Osteocyte (in vitro differentiated cells): ENCODE measurements around the gene ATP6V1G3. TPM values are rescaled to one million over a fixed set of nuclear protein-coding genes. Genes with fewer than 3 reads are reported as not detected.
"Not testable (repeated sequence)": the region's sequence is repeated elsewhere in the genome, so short reads cannot be mapped to it uniquely, and the experiment has no call there.

ENCODE experiments used
- DNase-seq: peaks from one replicate; pipeline ENCODE4 v3.0.0; 2021; ENCODE audit warnings: mixed read lengths; ENCODE audit not compliant: unreplicated experiment; ENCODE audit errors: extremely low spot score
- H3K27ac Mint-ChIP-seq: one replicate; pipeline ENCODE4 v1.8.0; 2021; ENCODE audit warnings: mild to moderate bottlenecking, mixed read lengths; ENCODE audit not compliant: unreplicated experiment
- H3K27me3 Mint-ChIP-seq: one replicate; pipeline ENCODE4 v1.8.0; 2021; ENCODE audit warnings: mixed read lengths; ENCODE audit not compliant: unreplicated experiment
- H3K36me3 Mint-ChIP-seq: one replicate; pipeline ENCODE4 v1.8.0; 2021; ENCODE audit warnings: mixed read lengths; ENCODE audit not compliant: unreplicated experiment
- H3K4me1 Mint-ChIP-seq: one replicate; pipeline ENCODE4 v1.8.0; 2021; ENCODE audit warnings: mixed read lengths; ENCODE audit not compliant: unreplicated experiment
- H3K4me3 Mint-ChIP-seq: one replicate; pipeline ENCODE4 v1.8.0; 2021; ENCODE audit warnings: mild to moderate bottlenecking, moderate library complexity, mixed read lengths; ENCODE audit not compliant: unreplicated experiment
- H3K9me3 Mint-ChIP-seq: one replicate; pipeline ENCODE4 v1.8.0; 2021; ENCODE audit warnings: mixed read lengths; ENCODE audit not compliant: unreplicated experiment
- long read RNA-seq: library from polyadenylated mRNA; unstranded; transcript quantifications from one replicate; pipeline ENCODE4 v2.0.0, GENCODE V29; 2021
- total RNA-seq: library from RNA; stranded (reverse); gene quantifications from 2 replicates; pipeline ENCODE4 v1.2.1, GENCODE V29; 2021
- TF ChIP-seq, protein P1 (sequence below): fragments of 200-600 bp; sonication (generic); IDR thresholded peaks from 2 replicates; pipeline ENCODE4 v1.5.0; 2021; ENCODE audit warnings: antibody characterized with exemption, mild to moderate bottlenecking, moderate library complexity

The ATP6V1G3 gene
- total RNA-seq = not detected in 2 replicates
- long read RNA-seq = 0 reads

DNA sequence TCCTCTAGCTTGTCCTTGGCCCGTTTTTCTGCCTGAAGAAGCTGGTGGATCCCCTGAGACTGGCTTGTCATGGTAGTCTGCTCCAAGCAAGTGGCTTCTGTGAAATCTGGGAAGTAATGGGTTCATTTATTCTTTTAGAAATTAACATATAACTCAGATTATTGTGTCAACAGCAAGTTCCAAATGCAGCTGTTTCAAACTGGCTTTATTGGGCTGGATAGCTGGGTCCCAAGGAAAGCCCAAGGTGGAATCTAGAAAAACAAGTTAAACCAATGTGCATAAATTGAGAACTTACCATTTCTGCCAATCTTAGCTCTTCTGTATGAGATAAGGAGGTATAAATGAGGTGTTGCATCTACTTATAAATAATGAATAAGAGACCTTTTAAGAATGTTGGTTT, at the start of gene ATP6V1G3:
TSS of gene ATP6V1G3 (minus strand) at position 101 of the 400 bp plus-strand sequence. CDS start at position 71, 30 bp downstream.
- no peak within 1 kb of the TSS for H3K4me3 Mint-ChIP-seq
- TF ChIP-seq, protein P1, sequence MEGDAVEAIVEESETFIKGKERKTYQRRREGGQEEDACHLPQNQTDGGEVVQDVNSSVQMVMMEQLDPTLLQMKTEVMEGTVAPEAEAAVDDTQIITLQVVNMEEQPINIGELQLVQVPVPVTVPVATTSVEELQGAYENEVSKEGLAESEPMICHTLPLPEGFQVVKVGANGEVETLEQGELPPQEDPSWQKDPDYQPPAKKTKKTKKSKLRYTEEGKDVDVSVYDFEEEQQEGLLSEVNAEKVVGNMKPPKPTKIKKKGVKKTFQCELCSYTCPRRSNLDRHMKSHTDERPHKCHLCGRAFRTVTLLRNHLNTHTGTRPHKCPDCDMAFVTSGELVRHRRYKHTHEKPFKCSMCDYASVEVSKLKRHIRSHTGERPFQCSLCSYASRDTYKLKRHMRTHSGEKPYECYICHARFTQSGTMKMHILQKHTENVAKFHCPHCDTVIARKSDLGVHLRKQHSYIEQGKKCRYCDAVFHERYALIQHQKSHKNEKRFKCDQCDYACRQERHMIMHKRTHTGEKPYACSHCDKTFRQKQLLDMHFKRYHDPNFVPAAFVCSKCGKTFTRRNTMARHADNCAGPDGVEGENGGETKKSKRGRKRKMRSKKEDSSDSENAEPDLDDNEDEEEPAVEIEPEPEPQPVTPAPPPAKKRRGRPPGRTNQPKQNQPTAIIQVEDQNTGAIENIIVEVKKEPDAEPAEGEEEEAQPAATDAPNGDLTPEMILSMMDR = no peak
- DNase-seq = no peak
- peaks cover 13% of the 10 kb centered on the region for H3K4me1 Mint-ChIP-seq
- H3K27ac Mint-ChIP-seq = no peak within 1 kb of the TSS
- no peaks in the 10 kb centered on the region for H3K9me3 Mint-ChIP-seq
- H3K27me3 Mint-ChIP-seq = no peaks in the 10 kb centered on the region
- H3K36me3 Mint-ChIP-seq = no peaks in the 10 kb centered on the region

- Mint-ChIP-seq H3K4me1 (no peaks in the 10 kb centered on the region), H3K27me3 (no peaks in the 10 kb centered on the region), H3K27ac (no peak overlapping the region), H3K9me3 (peaks cover 27% of the 10 kb centered on the region), H3K4me3 (no peak overlapping the region), H3K36me3 (peaks cover 14% of the 10 kb centered on the region)
- DNase-seq = no peak
- TF ChIP-seq, protein P1 = no peak
Measured at GRCh38 chr1:198588845-198589244, 48.4 kb upstream of the ATP6V1G3 start.

DNA sequence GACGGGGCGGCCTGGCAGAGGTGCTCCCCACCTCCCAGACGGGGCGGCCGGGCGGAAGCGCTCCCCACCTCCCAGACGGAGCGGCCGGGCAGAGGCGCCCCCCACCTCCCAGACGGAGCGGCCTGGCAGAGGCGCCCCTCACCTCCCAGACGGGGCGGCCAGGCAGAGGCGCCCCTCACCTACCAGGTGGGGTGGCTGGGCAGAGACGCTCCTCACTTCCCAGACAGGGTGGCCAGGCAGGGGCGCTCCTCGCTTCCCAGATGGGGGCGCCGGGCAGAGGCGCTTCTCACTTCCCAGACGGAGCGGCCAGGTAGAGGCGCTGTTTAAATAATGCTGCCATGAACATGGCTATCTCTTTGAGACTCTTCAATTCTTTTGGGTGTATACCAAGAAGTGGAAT, 43.7 kb upstream of the ATP6V1G3 start:
- no peak for DNase-seq
- H3K27me3 Mint-ChIP-seq = no peaks in the 10 kb centered on the region
- H3K4me3 Mint-ChIP-seq = no peak overlapping the region
- H3K9me3 Mint-ChIP-seq = peaks cover 26% of the 10 kb centered on the region
- peaks cover 3% of the 10 kb centered on the region for H3K4me1 Mint-ChIP-seq
- no peak overlapping the region for H3K27ac Mint-ChIP-seq
- peaks cover 16% of the 10 kb centered on the region for H3K36me3 Mint-ChIP-seq
- TF ChIP-seq, protein P1 = no peak

DNA sequence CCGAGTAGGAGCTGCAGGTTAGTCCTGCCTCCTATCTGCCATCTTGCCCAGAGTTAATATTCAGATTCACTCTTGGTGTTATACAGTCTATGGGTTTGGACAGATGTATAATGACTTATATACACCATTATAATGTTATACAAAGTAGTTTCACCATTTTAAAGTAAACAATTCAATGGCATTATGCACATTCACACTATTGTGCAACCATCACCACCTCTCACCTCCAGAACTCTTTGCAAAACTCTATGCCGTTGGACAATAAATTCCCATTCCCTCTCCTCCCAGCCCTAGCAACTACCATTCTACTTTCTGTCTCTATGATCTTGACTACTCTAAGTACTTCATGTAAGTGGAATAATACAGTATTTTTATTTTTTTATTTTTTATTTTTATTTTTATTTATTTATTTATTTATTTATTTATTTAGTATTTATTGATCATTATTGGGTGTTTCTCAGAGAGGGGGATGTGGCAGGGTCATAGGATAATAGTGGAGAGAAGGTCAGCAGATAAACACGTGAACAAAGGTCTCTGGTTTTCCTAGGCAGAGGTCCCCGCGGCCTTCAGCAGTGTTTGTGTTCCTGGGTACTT, 42.8 kb upstream of the ATP6V1G3 start:
- H3K4me1 Mint-ChIP-seq, H3K4me3 Mint-ChIP-seq, H3K27ac Mint-ChIP-seq, DNase-seq, H3K27me3 Mint-ChIP-seq: not testable (repeated sequence)
- Mint-ChIP-seq H3K9me3 (peaks cover 18% of the 10 kb centered on the region), H3K36me3 (peaks cover 11% of the 10 kb centered on the region)

DNA sequence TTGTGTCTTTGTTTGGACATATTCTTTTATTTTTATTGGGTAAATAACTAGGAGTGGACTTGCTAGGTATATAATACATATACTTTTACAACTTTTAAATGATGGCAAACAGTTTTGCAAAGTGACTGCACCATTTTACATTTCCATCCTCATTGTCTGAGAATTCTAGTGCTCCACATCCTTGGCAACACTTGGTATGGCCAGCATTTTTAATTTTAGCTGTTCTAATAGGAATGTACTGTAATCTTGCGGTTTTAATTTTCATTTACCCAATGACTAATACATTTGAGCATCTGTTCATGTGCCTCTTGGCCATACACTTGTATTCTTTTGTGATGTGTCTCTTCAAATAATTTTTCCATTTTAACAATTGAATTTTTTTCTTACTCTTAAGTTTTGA, 37.0 kb upstream of the ATP6V1G3 start:
- Mint-ChIP-seq H3K9me3 (peaks cover 21% of the 10 kb centered on the region), H3K27ac (peak overlapping the region; percentile 50), H3K27me3 (no peaks in the 10 kb centered on the region), H3K4me1 (peaks cover 19% of the 10 kb centered on the region), H3K36me3 (peaks cover 7% of the 10 kb centered on the region), H3K4me3 (no peak overlapping the region)
- TF ChIP-seq, protein P1 = no peak
- no peak for DNase-seq
